Tibial artery (tissue), 4 donors: ENCODE data around the gene LITAF.

Source experiments
- DNase-seq, 2 donors: peaks; one replicate each; pipeline ENCODE4 v3.0.0-alpha.2; 2019
- H3K27ac ChIP-seq, 2 donors: fragments of 200-600 bp; sonication (generic) in 1 of 2; 1 replicate in 1 of 2; 2 replicates in 1 of 2; pipeline ENCODE4 v1.5.1; 2018 to 2019; ENCODE audit warnings: mild to moderate bottlenecking in 1 of 2
- H3K27me3 ChIP-seq, 2 donors: fragments of 200-600 bp; sonication (generic) in 1 of 2; one replicate each; pipeline versions ENCODE4 v1.5.1 to v1.6.0; 2016 to 2019
- H3K36me3 ChIP-seq, 3 donors: fragments of 200-600 bp; sonication (generic) in 2 of 3; one replicate each; pipeline ENCODE4 v1.5.1; 2016 to 2019; ENCODE audit warnings: mild to moderate bottlenecking in 2 of 3
- H3K4me1 ChIP-seq, 4 donors: fragments of 200-600 bp; sonication (generic) in 2 of 4; 1 replicate in 3 of 4; 2 replicates in 1 of 4; pipeline ENCODE4 v1.5.1; 2016 to 2019
- H3K4me3 ChIP-seq, 2 donors: fragments of 200-600 bp; sonication (generic) in 1 of 2; 1 replicate in 1 of 2; 2 replicates in 1 of 2; pipeline ENCODE4 v1.5.1; 2018 to 2019; ENCODE audit warnings: mild to moderate bottlenecking in 2 of 2
- H3K9me3 ChIP-seq, 3 donors: fragments of 200-600 bp; sonication (generic) in 1 of 3; one replicate each; pipeline ENCODE4 v1.5.1; 2016 to 2019
- intact Hi-C: fragments of 100-400 bp; cut with DNase I; formaldehyde crosslinking; loops from one replicate; pipeline ENCODE4 v1.15.0; 2023; ENCODE audit warnings: low total_unique reads
- TF ChIP-seq, protein P1 (sequence below), 2 experiments: fragments of 200-600 bp in 1 of 2; fragments of 450-650 bp in 1 of 2; IDR thresholded peaks; one replicate each; pipeline ENCODE4 v1.5.1; 2017 to 2019; ENCODE audit warnings: antibody characterized with exemption in 2 of 2, mild to moderate bottlenecking in 1 of 2, moderate library complexity in 1 of 2

Gene LITAF

GRCh38 chr16:11539641-11540050 lies 47.1 kb downstream of the LITAF start:
- intact Hi-C loops, result loop anchor here (5.0 to 10.0 kb wide), 2 partner anchors 38 to 175 kb away; no protein-coding TSS in a partner anchor
- H3K4me3 ChIP-seq, result no peak overlapping the region
- TF ChIP-seq, protein P1, sequence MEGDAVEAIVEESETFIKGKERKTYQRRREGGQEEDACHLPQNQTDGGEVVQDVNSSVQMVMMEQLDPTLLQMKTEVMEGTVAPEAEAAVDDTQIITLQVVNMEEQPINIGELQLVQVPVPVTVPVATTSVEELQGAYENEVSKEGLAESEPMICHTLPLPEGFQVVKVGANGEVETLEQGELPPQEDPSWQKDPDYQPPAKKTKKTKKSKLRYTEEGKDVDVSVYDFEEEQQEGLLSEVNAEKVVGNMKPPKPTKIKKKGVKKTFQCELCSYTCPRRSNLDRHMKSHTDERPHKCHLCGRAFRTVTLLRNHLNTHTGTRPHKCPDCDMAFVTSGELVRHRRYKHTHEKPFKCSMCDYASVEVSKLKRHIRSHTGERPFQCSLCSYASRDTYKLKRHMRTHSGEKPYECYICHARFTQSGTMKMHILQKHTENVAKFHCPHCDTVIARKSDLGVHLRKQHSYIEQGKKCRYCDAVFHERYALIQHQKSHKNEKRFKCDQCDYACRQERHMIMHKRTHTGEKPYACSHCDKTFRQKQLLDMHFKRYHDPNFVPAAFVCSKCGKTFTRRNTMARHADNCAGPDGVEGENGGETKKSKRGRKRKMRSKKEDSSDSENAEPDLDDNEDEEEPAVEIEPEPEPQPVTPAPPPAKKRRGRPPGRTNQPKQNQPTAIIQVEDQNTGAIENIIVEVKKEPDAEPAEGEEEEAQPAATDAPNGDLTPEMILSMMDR (IDR thresholded peaks at IDR 0.05), result no peak
- no peaks in the 10 kb centered on the region for H3K9me3 ChIP-seq
- H3K27ac ChIP-seq, result no peak overlapping the region
- DNase-seq, result no peak
- H3K4me1 ChIP-seq, result peaks cover 0 to 7% (median 3%) of the 10 kb centered on the region in 4 donors
- H3K36me3 ChIP-seq, result no peaks in the 10 kb centered on the region
- H3K27me3 ChIP-seq, result no peaks in the 10 kb centered on the region

- Histone ChIP-seq H3K4me3 (no peak overlapping the region), H3K36me3 (no peaks in the 10 kb centered on the region)
- intact Hi-C loops, result loop anchor here (10.0 kb wide), 1 partner anchor 176 kb away; no protein-coding TSS in a partner anchor
Observed at GRCh38 chr16:11538880-11539279, 47.8 kb downstream of the LITAF start.

GRCh38 chr16:11536104-11536866 lies 50.4 kb downstream of the LITAF start:
- TF ChIP-seq, protein P1 (IDR thresholded peaks at IDR 0.05), result no peak
- Histone ChIP-seq H3K36me3 (no peaks in the 10 kb centered on the region), H3K27ac (no peak overlapping the region), H3K4me1 (peaks cover 0 to 13% (median 8%) of the 10 kb centered on the region in 4 donors), H3K4me3 (no peak overlapping the region), H3K27me3 (no peaks in the 10 kb centered on the region), H3K9me3 (no peaks in the 10 kb centered on the region)
- DNase-seq, result no peak
- intact Hi-C loops, result loop anchor here (10.0 kb wide), 1 partner anchor 179 kb away; no protein-coding TSS in a partner anchor

More at GRCh38 chr16:11538880-11539279, 47.8 kb downstream of the LITAF start:
- no peak for DNase-seq
- TF ChIP-seq, protein P1 (IDR thresholded peaks at IDR 0.05), result no peak
- Histone ChIP-seq H3K9me3 (no peaks in the 10 kb centered on the region), H3K4me1 (peaks cover 0 to 14% (median 10%) of the 10 kb centered on the region in 4 donors), H3K27ac (no peak overlapping the region), H3K27me3 (no peaks in the 10 kb centered on the region)

DNA sequence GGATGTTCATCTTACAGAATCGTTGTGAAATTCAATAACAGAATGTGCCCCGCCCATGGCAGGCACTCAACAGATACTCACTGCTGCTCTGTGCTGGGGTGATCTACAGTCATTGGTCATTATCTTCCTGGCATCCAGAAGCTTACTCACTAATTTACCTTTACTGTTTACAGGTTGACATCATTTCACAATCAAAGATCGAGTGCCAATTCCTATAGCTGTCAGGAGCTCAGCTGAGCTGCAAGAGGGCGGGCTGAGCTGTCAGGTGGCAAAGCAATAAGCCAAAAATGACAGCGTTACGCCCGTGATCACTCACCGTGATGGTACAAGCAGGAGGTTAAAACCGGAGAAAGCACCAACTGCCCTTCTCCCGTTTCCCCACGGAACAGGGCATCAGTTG lies 51.2 kb downstream of the LITAF start:
- intact Hi-C loops, result loop anchor here (10.0 kb wide), 1 partner anchor 179 kb away; no protein-coding TSS in a partner anchor
- no peaks in the 10 kb centered on the region for H3K36me3 ChIP-seq
- peaks cover 0 to 13% (median 8%) of the 10 kb centered on the region in 4 donors for H3K4me1 ChIP-seq
- no peaks in the 10 kb centered on the region for H3K27me3 ChIP-seq
- no peak for DNase-seq
- no peak overlapping the region for H3K27ac ChIP-seq
- TF ChIP-seq, protein P1 (IDR thresholded peaks at IDR 0.05), result no peak
- no peaks in the 10 kb centered on the region for H3K9me3 ChIP-seq
- no peak overlapping the region for H3K4me3 ChIP-seq

DNA sequence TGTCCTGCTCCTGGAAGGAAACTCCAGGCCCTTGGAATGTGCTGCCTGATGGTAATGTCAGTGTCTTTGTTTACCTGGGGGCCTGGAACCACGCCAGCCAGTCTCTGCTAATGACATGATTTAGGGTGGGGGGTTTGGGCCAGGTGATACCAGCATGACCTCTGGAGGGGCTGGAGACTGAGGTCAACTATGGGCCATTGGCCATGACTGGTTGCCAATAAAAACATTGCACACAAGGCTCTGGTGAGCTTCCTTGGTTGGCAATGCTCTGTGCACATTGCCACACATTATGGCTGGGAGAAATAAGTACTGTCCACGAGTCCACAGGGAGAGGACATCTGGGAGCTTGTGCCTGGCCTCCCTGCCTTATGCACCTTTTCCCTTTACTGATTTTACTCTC lies 52.5 kb downstream of the LITAF start:
- TF ChIP-seq, protein P1 (IDR thresholded peaks at IDR 0.05), result no peak
- DNase-seq, result no peak

More for the DNA sequence above, 52.5 kb downstream of the LITAF start:
- intact Hi-C loops, result loop anchor here (10.0 kb wide), 1 partner anchor 181 kb away; no protein-coding TSS in a partner anchor
- H3K9me3 ChIP-seq, result no peaks in the 10 kb centered on the region
- no peaks in the 10 kb centered on the region for H3K36me3 ChIP-seq
- no peak overlapping the region for H3K27ac ChIP-seq
- no peaks in the 10 kb centered on the region for H3K27me3 ChIP-seq
- H3K4me3 ChIP-seq, result no peak overlapping the region
- peaks cover 0 to 13% (median 8%) of the 10 kb centered on the region in 4 donors for H3K4me1 ChIP-seq
